Activated T-helper 1 cell treated with anti-CD3 and anti-CD28 coated beads, Interleukin-12 subunit alpha, Interleukin-12 subunit beta, Interleukin-2, Interleukin-4 antibody, amounts not matched to agents 30 ng/mL and 10 ng/mL and 1 ng/mL, durations not matched to agents 14 hours and 24 hours and 36 hours (primary cell): ENCODE data around the gene C16orf86. TPM values are rescaled to one million over a fixed set of nuclear protein-coding genes. Genes with fewer than 3 reads are reported as not detected.

Experiments used
- DNase-seq: peaks from one replicate; pipeline ENCODE4 v3.0.0; 2021; ENCODE audit warnings: low spot score
- H3K27ac Mint-ChIP-seq: one replicate; pipeline ENCODE4 v1.8.0; 2021; ENCODE audit warnings: mild to moderate bottlenecking, mixed read lengths
- H3K27me3 Mint-ChIP-seq: one replicate; pipeline ENCODE4 v1.8.0; 2022; ENCODE audit warnings: mild to moderate bottlenecking, moderate library complexity, mixed read lengths; ENCODE audit not compliant: insufficient read depth
- H3K36me3 Mint-ChIP-seq: one replicate; pipeline ENCODE4 v1.8.0; 2021; ENCODE audit warnings: low read depth, mixed read lengths
- H3K4me1 Mint-ChIP-seq: one replicate; pipeline ENCODE4 v1.8.0; 2021; ENCODE audit warnings: low read depth, mixed read lengths
- H3K4me3 Mint-ChIP-seq: one replicate; pipeline ENCODE4 v1.8.0; 2021; ENCODE audit warnings: mild to moderate bottlenecking, moderate library complexity, mixed read lengths
- H3K9me3 Mint-ChIP-seq: one replicate; pipeline ENCODE4 v1.8.0; 2021; ENCODE audit warnings: mixed read lengths
- intact Hi-C: fragments of 100-400 bp; cut with micrococcal nuclease; formaldehyde crosslinking; loops from one replicate; pipeline ENCODE4 v1.15.1; 2024
- total RNA-seq: library from RNA; stranded (reverse); gene quantifications from 2 replicates; pipeline ENCODE4 v1.2.3, GENCODE V29; 2022

Gene C16orf86
- total RNA-seq, 1 donor from 2014 or later: 1.4 TPM

- intact Hi-C loops: no loop called here
- H3K4me3 Mint-ChIP-seq: peak overlapping the region; percentile 56
- DNase-seq: no peak
- no peak overlapping the region for H3K27ac Mint-ChIP-seq
- H3K27me3 Mint-ChIP-seq: no peaks in the 10 kb centered on the region
- H3K4me1 Mint-ChIP-seq: peaks cover 4% of the 10 kb centered on the region
- no peaks in the 10 kb centered on the region for H3K9me3 Mint-ChIP-seq
- H3K36me3 Mint-ChIP-seq: peaks cover 26% of the 10 kb centered on the region
Measured at GRCh38 chr16:67648764-67649407, 17.7 kb upstream of the C16orf86 start.

- DNase-seq: no peak
- intact Hi-C loops: no loop called here
- Mint-ChIP-seq H3K4me3 (no peak overlapping the region), H3K27me3 (no peaks in the 10 kb centered on the region), H3K27ac (no peak overlapping the region), H3K36me3 (peaks cover 28% of the 10 kb centered on the region), H3K9me3 (no peaks in the 10 kb centered on the region), H3K4me1 (peaks cover 4% of the 10 kb centered on the region)
Measured at GRCh38 chr16:67649494-67649931, 17.1 kb upstream of the C16orf86 start.

GRCh38 chr16:67650023-67650422 is 16.6 kb upstream of the C16orf86 start:
- Mint-ChIP-seq H3K27me3 (no peaks in the 10 kb centered on the region), H3K36me3 (peaks cover 30% of the 10 kb centered on the region), H3K4me1 (peaks cover 4% of the 10 kb centered on the region), H3K4me3 (no peak overlapping the region), H3K9me3 (no peaks in the 10 kb centered on the region), H3K27ac (no peak overlapping the region)
- intact Hi-C loops: no loop called here
- no peak for DNase-seq

- intact Hi-C loops: no loop called here
- peak overlapping the region; percentile 50 for H3K27ac Mint-ChIP-seq
- H3K9me3 Mint-ChIP-seq: no peaks in the 10 kb centered on the region
- H3K27me3 Mint-ChIP-seq: no peaks in the 10 kb centered on the region
- H3K4me1 Mint-ChIP-seq: peaks cover 4% of the 10 kb centered on the region
- no peak overlapping the region for H3K4me3 Mint-ChIP-seq
- H3K36me3 Mint-ChIP-seq: peaks cover 36% of the 10 kb centered on the region
- DNase-seq: no peak
Measured at GRCh38 chr16:67651039-67651438, 15.6 kb upstream of the C16orf86 start.

GRCh38 chr16:67651847-67652246 is 14.8 kb upstream of the C16orf86 start:
- Mint-ChIP-seq H3K4me3 (no peak overlapping the region), H3K36me3 (peaks cover 34% of the 10 kb centered on the region), H3K9me3 (no peaks in the 10 kb centered on the region), H3K27me3 (no peaks in the 10 kb centered on the region), H3K27ac (peak overlapping the region; percentile 74), H3K4me1 (peaks cover 4% of the 10 kb centered on the region)
- no peak for DNase-seq
- intact Hi-C loops: no loop called here

GRCh38 chr16:67652578-67653127 is 14.0 kb upstream of the C16orf86 start:
- no peaks in the 10 kb centered on the region for H3K9me3 Mint-ChIP-seq
- no peak overlapping the region for H3K27ac Mint-ChIP-seq
- intact Hi-C loops: no loop called here
- peaks cover 34% of the 10 kb centered on the region for H3K36me3 Mint-ChIP-seq
- DNase-seq: no peak
- H3K27me3 Mint-ChIP-seq: no peaks in the 10 kb centered on the region
- peaks cover 4% of the 10 kb centered on the region for H3K4me1 Mint-ChIP-seq
- no peak overlapping the region for H3K4me3 Mint-ChIP-seq

GRCh38 chr16:67653128-67653788 is 13.4 kb upstream of the C16orf86 start:
- H3K4me3 Mint-ChIP-seq: no peak overlapping the region
- H3K27ac Mint-ChIP-seq: no peak overlapping the region
- peaks cover 34% of the 10 kb centered on the region for H3K36me3 Mint-ChIP-seq
- peaks cover 4% of the 10 kb centered on the region for H3K4me1 Mint-ChIP-seq
- H3K9me3 Mint-ChIP-seq: no peaks in the 10 kb centered on the region
- no peaks in the 10 kb centered on the region for H3K27me3 Mint-ChIP-seq
- intact Hi-C loops: no loop called here
- DNase-seq: no peak

GRCh38 chr16:67653789-67654402 is 12.7 kb upstream of the C16orf86 start:
- no peak for DNase-seq
- Mint-ChIP-seq H3K4me3 (no peak overlapping the region), H3K36me3 (peaks cover 34% of the 10 kb centered on the region), H3K4me1 (peaks cover 10% of the 10 kb centered on the region), H3K9me3 (no peaks in the 10 kb centered on the region), H3K27me3 (no peaks in the 10 kb centered on the region), H3K27ac (no peak overlapping the region)
- intact Hi-C loops: no loop called here

GRCh38 chr16:67654403-67654911 is 12.2 kb upstream of the C16orf86 start:
- no peaks in the 10 kb centered on the region for H3K9me3 Mint-ChIP-seq
- H3K36me3 Mint-ChIP-seq: peaks cover 34% of the 10 kb centered on the region
- DNase-seq: no peak
- no peak overlapping the region for H3K4me3 Mint-ChIP-seq
- H3K27me3 Mint-ChIP-seq: no peaks in the 10 kb centered on the region
- H3K4me1 Mint-ChIP-seq: peaks cover 13% of the 10 kb centered on the region
- intact Hi-C loops: no loop called here
- no peak overlapping the region for H3K27ac Mint-ChIP-seq

GRCh38 chr16:67655363-67655762 is 11.3 kb upstream of the C16orf86 start:
- peaks cover 26% of the 10 kb centered on the region for H3K36me3 Mint-ChIP-seq

GRCh38 chr16:67656344-67657016 is 10.1 kb upstream of the C16orf86 start:
- Mint-ChIP-seq H3K27me3 (no peaks in the 10 kb centered on the region), H3K4me1 (peaks cover 18% of the 10 kb centered on the region), H3K36me3 (peaks cover 19% of the 10 kb centered on the region), H3K4me3 (no peak overlapping the region), H3K9me3 (no peaks in the 10 kb centered on the region), H3K27ac (no peak overlapping the region)
- intact Hi-C loops: no loop called here
- no peak for DNase-seq

More at GRCh38 chr16:67655363-67655762, 11.3 kb upstream of the C16orf86 start:
- no peaks in the 10 kb centered on the region for H3K9me3 Mint-ChIP-seq
- peaks cover 13% of the 10 kb centered on the region for H3K4me1 Mint-ChIP-seq
- H3K4me3 Mint-ChIP-seq: no peak overlapping the region
- H3K27ac Mint-ChIP-seq: no peak overlapping the region
- no peak for DNase-seq
- intact Hi-C loops: no loop called here
- H3K27me3 Mint-ChIP-seq: no peaks in the 10 kb centered on the region

GRCh38 chr16:67657017-67657608 is 9.5 kb upstream of the C16orf86 start:
- H3K9me3 Mint-ChIP-seq: no peaks in the 10 kb centered on the region
- no peaks in the 10 kb centered on the region for H3K27me3 Mint-ChIP-seq
- H3K36me3 Mint-ChIP-seq: peaks cover 13% of the 10 kb centered on the region
- H3K27ac Mint-ChIP-seq: no peak overlapping the region
- peak overlapping the region; percentile 30 for H3K4me3 Mint-ChIP-seq
- intact Hi-C loops: no loop called here
- DNase-seq: no peak
- peaks cover 16% of the 10 kb centered on the region for H3K4me1 Mint-ChIP-seq
